SK-N-SH (cell line): Measurements from ENCODE around the gene IGHMBP2. TPM values are rescaled to one million over a fixed set of nuclear protein-coding genes. Genes with fewer than 3 reads are reported as not detected.

Experiments used
- CTCF ChIA-PET: fragments of 300-600, 350-600 bp; formaldehyde crosslinking; extraction: SDS; loops from one replicate; lab custom pipeline; 2021; lab: Yijun Ruan, JAX
- POLR2A ChIA-PET: fragments of 350-600 bp; sonication (Branson Sonifier 250); formaldehyde crosslinking; extraction: SDS; loops from one replicate; lab custom pipeline; 2020; ENCODE audit warnings: antibody characterized with exemption, inconsistent platforms; lab: Yijun Ruan, JAX
- DNase-seq: peaks from one replicate; pipeline ENCODE4 v3.0.0; 2012
- H2AFZ ChIP-seq: fragments of 200-600 bp; sonication (generic); 2 replicates; pipeline ENCODE4 v1.8.1; 2016; ENCODE audit warnings: antibody characterized with exemption, mild to moderate bottlenecking, low read depth
- H3F3A ChIP-seq: fragments of 200-600 bp; sonication (generic); replicated peaks from 2 replicates; pipeline ENCODE3; 2016; ENCODE audit warnings: antibody characterized with exemption, mild to moderate bottlenecking; ENCODE audit not compliant: insufficient read depth
- H3K27ac ChIP-seq, 2 experiments: fragments of 200-500 bp in 1 of 2; fragments of 200-600 bp in 1 of 2; sonication (Bioruptor generic) in 1 of 2; sonication (generic), shearing (Covaris generic) in 1 of 2; 2 replicates each; pipeline versions ENCODE4 v1.5.1 to v1.6.1; 2014 to 2016; ENCODE audit warnings: low read depth in 2 of 2, inconsistent platforms in 1 of 2, low read length in 1 of 2, mild to moderate bottlenecking in 1 of 2, mixed read lengths in 1 of 2
- H3K27me3 ChIP-seq: fragments of 200-600 bp; sonication (generic), shearing (Covaris generic); 2 replicates; pipeline ENCODE4 v1.6.1; 2016; ENCODE audit warnings: mixed run types; ENCODE audit not compliant: insufficient read depth
- H3K36me3 ChIP-seq, 2 experiments: fragments of 200-500 bp in 1 of 2; fragments of 200-600 bp in 1 of 2; sonication (Bioruptor generic) in 1 of 2; sonication (generic) in 1 of 2; replicated peaks in 1 of 2; 2 replicates each; pipeline versions ENCODE3 to v1.5.1; 2014 to 2016; ENCODE audit warnings: low read length in 1 of 2, mild to moderate bottlenecking in 1 of 2; ENCODE audit not compliant: insufficient read depth in 2 of 2, control insufficient read depth in 1 of 2
- H3K4me1 ChIP-seq, 2 experiments: fragments of 200-500 bp in 1 of 2; fragments of 200-600 bp in 1 of 2; sonication (Bioruptor generic) in 1 of 2; sonication (generic), shearing (Covaris generic) in 1 of 2; 2 replicates each; pipeline versions ENCODE4 v1.5.1 to v1.6.1; 2014 to 2016; ENCODE audit warnings: low read depth in 1 of 2, low read length in 1 of 2, mixed run types in 1 of 2; ENCODE audit not compliant: insufficient read depth in 2 of 2, control insufficient read depth in 1 of 2
- H3K4me2 ChIP-seq: fragments of 200-600 bp; sonication (generic), shearing (Covaris generic); 2 replicates; pipeline ENCODE4 v1.6.1; 2017; ENCODE audit warnings: mixed run types
- H3K4me3 ChIP-seq, 2 experiments: fragments of 200-500 bp in 1 of 2; fragments of 200-600 bp in 1 of 2; sonication (Bioruptor generic) in 1 of 2; sonication (generic), shearing (Covaris generic) in 1 of 2; 2 replicates each; pipeline versions ENCODE4 v1.5.1 to v1.8.1; 2014 to 2016; ENCODE audit warnings: low read depth in 2 of 2, inconsistent platforms in 1 of 2, low read length in 1 of 2, mild to moderate bottlenecking in 1 of 2, mixed read lengths in 1 of 2, moderate library complexity in 1 of 2
- H3K79me2 ChIP-seq: fragments of 200-600 bp; sonication (generic); 2 replicates; pipeline ENCODE4 v1.8.1; 2017; ENCODE audit warnings: mild to moderate bottlenecking; ENCODE audit not compliant: insufficient read depth
- H3K9ac ChIP-seq: fragments of 200-600 bp; sonication (generic); 2 replicates; pipeline ENCODE4 v1.6.1; 2017; ENCODE audit warnings: mixed run types
- H3K9me2 ChIP-seq: fragments of 200-600 bp; sonication (generic); 2 replicates; pipeline ENCODE4 v1.6.1; 2017; ENCODE audit warnings: mixed run types
- H3K9me3 ChIP-seq: fragments of 200-600 bp; sonication (generic); 2 replicates; pipeline ENCODE4 v1.6.1; 2017; ENCODE audit warnings: mixed run types, mild to moderate bottlenecking, moderate library complexity
- H4K20me1 ChIP-seq: fragments of 200-600 bp; sonication (generic); 2 replicates; pipeline ENCODE4 v1.6.1; 2017; ENCODE audit warnings: mild to moderate bottlenecking, mixed run types; ENCODE audit not compliant: insufficient read depth
- ELF1 ChIP-seq: IDR thresholded peaks from 2 replicates; pipeline ENCODE4 v1.4.0; 2012
- EP300 ChIP-seq, 2 experiments: IDR thresholded peaks; 2 replicates each; pipeline versions ENCODE4 v1.4.0 to v1.6.1; 2012; ENCODE audit warnings: borderline replicate concordance in 1 of 2, low read depth in 1 of 2, low read length in 1 of 2
- EZH2phosphoT487 ChIP-seq: fragments of 200-600 bp; sonication (generic); IDR thresholded peaks from 2 replicates; pipeline ENCODE4 v1.6.1; 2017; ENCODE audit warnings: low read depth, mixed run types, mild to moderate bottlenecking, antibody characterized with exemption, moderate library complexity, borderline replicate concordance
- FOSL2 ChIP-seq: IDR thresholded peaks from 2 replicates; pipeline ENCODE4 v1.4.0; 2012; ENCODE audit warnings: low read depth, mild to moderate bottlenecking, moderate library complexity, borderline replicate concordance
- FOXJ3 ChIP-seq: sonication (generic); formaldehyde crosslinking; IDR thresholded peaks from 2 replicates; pipeline ENCODE4 v1.5.1; 2020; ENCODE audit warnings: mild to moderate bottlenecking, missing genetic modification reagents
- FOXM1 ChIP-seq: IDR thresholded peaks from 2 replicates; pipeline ENCODE4 v1.4.0; 2012; ENCODE audit warnings: low read depth, mild to moderate bottlenecking
- GABPA ChIP-seq: IDR thresholded peaks from 2 replicates; pipeline ENCODE4 v1.4.0; 2012; ENCODE audit warnings: low read depth, mild to moderate bottlenecking
- GATA2 ChIP-seq: sonication (generic); formaldehyde crosslinking; IDR thresholded peaks from 2 replicates; pipeline ENCODE4 v1.5.0; 2020; ENCODE audit warnings: mild to moderate bottlenecking, missing genetic modification reagents
- JUND ChIP-seq: IDR thresholded peaks from 2 replicates; pipeline ENCODE4 v1.4.0; 2012
- MEF2A ChIP-seq: IDR thresholded peaks from 2 replicates; pipeline ENCODE4 v1.4.0; 2012; ENCODE audit warnings: low read depth, borderline replicate concordance
- NFIC ChIP-seq: IDR thresholded peaks from 2 replicates; pipeline ENCODE4 v1.4.0; 2012; ENCODE audit warnings: borderline replicate concordance
- NRF1 ChIP-seq: IDR thresholded peaks from 2 replicates; pipeline ENCODE4 v1.6.1; 2012; ENCODE audit warnings: low read depth, mild to moderate bottlenecking, low read length
- RCOR1 ChIP-seq: fragments of 150-350 bp; IDR thresholded peaks from 2 replicates; pipeline ENCODE4 v1.6.1; 2017; ENCODE audit warnings: antibody characterized with exemption, low read length
- RXRA ChIP-seq: IDR thresholded peaks from 2 replicates; pipeline ENCODE4 v1.4.0; 2012; ENCODE audit warnings: low read depth, mild to moderate bottlenecking, borderline replicate concordance
- TAF1 ChIP-seq: IDR thresholded peaks from 2 replicates; pipeline ENCODE4 v1.6.1; 2012; ENCODE audit warnings: low read depth, mild to moderate bottlenecking, low read length, moderate library complexity, borderline replicate concordance
- whole genome bisulfite sequencing: methylation state at CpG from one replicate; pipeline ENCODE4 v1.1.6; 2017; ENCODE audit warnings: low lambda C conversion rate; 5-methylcytosine and 5-hydroxymethylcytosine counted together
- polyA plus RNA-seq, 3 experiments: library from polyadenylated mRNA; depleted of rRNA; stranded (reverse); fragments of >200 nt; gene quantifications; 2 replicates each; pipeline ENCODE4 v1.2.3, GENCODE V29; 2012
- TF ChIP-seq, protein P1 (sequence below): IDR thresholded peaks from 2 replicates; pipeline ENCODE4 v1.4.0; 2012; ENCODE audit warnings: low read depth, borderline replicate concordance
- TF ChIP-seq, protein P2 (sequence below): IDR thresholded peaks from 2 replicates; pipeline ENCODE4; 2012
- TF ChIP-seq, protein P3 (sequence below): fragments of 150-350 bp; IDR thresholded peaks from 2 replicates; pipeline ENCODE4 v1.6.1; 2017; ENCODE audit warnings: antibody characterized with exemption, low read length, low read depth, borderline replicate concordance
- TF ChIP-seq, protein P4 (sequence below): fragments of 200-600 bp; sonication (generic); IDR thresholded peaks from 2 replicates; pipeline ENCODE4 v1.6.1; 2017; ENCODE audit warnings: antibody characterized with exemption, mild to moderate bottlenecking, moderate library complexity

Gene IGHMBP2
- polyA plus RNA-seq, 1 of the 3 experiments (the other 2 are of a cell fraction) = 9.0 TPM

DNA sequence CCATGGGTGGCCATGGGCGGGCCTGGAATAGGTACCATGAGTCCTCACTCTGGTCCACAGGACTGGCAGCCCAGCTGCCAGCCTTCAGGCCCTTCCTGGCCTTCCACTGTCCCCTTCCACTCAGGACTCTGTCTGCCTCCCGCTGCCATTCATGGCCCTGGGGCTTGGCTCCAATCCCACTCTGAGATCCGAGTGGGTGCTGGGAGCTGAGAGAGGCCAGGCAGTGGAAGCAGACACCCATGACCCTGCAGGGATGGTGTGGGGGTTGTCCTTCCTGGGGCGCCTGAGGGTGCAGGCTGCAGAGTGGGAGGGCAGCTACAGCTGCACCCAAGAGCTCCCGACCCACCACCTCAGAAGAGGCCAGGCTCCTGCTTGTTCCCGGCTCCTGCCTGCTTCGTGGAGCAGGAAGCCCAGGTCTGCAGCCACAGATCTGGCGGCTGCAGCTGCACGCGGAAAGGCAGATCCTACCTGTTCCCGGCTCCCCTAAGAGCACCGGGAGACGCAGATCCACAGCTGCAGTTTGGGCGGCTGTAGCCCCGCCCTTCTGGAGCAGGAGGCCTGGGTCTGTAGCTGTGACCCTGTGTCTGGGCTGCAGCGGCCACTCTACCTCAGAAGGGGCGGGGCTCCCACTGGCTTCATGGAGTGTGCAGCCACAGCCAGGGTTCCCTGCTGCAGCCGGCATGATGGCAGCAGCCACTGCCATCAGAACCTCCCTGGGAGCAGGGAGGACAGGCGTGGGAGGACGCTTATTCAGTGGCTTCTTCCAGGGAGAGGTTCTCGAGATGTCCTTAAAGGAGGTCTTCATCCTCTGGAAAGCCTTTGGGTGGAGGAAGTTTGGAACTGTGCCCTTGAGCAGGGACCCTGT is 27.5 kb downstream of the IGHMBP2 start:
- Histone ChIP-seq H2AFZ (no peak overlapping the region), H3K4me3 (no peak overlapping the region), H3K79me2 (no peaks in the 10 kb centered on the region), H3K9me2 (no peaks in the 10 kb centered on the region), H3K4me1 (no peaks in the 10 kb centered on the region; a peak in 1 of 4 replicates), H3K9ac (no peak overlapping the region), H3K9me3 (no peaks in the 10 kb centered on the region), H4K20me1 (no peaks in the 10 kb centered on the region), H3K27me3 (no peaks in the 10 kb centered on the region), H3K36me3 (peaks cover 21 to 65% of the 10 kb centered on the region in 2 experiments), H3K4me2 (no peak overlapping the region), H3K27ac (no peak overlapping the region), H3F3A (no peaks in the 10 kb centered on the region)
- 97% methylated on average over 6 of the region's 21 CpGs for WGBS
- DNase-seq = no peak
- ChIA-PET CTCF (no interaction called here), POLR2A (no interaction called here)
- TF ChIP-seq ELF1 = no peak
- TF ChIP-seq RXRA = no peak
- TF ChIP-seq MEF2A = no peak
- TF ChIP-seq, protein P1, sequence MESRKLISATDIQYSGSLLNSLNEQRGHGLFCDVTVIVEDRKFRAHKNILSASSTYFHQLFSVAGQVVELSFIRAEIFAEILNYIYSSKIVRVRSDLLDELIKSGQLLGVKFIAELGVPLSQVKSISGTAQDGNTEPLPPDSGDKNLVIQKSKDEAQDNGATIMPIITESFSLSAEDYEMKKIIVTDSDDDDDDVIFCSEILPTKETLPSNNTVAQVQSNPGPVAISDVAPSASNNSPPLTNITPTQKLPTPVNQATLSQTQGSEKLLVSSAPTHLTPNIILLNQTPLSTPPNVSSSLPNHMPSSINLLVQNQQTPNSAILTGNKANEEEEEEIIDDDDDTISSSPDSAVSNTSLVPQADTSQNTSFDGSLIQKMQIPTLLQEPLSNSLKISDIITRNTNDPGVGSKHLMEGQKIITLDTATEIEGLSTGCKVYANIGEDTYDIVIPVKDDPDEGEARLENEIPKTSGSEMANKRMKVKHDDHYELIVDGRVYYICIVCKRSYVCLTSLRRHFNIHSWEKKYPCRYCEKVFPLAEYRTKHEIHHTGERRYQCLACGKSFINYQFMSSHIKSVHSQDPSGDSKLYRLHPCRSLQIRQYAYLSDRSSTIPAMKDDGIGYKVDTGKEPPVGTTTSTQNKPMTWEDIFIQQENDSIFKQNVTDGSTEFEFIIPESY = no peak
- no peak for TF ChIP-seq NFIC
- TF ChIP-seq, protein P2, sequence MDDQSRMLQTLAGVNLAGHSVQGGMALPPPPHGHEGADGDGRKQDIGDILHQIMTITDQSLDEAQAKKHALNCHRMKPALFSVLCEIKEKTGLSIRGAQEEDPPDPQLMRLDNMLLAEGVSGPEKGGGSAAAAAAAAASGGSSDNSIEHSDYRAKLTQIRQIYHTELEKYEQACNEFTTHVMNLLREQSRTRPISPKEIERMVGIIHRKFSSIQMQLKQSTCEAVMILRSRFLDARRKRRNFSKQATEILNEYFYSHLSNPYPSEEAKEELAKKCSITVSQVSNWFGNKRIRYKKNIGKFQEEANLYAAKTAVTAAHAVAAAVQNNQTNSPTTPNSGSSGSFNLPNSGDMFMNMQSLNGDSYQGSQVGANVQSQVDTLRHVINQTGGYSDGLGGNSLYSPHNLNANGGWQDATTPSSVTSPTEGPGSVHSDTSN = no peak
- no peak for TF ChIP-seq JUND
- TF ChIP-seq, protein P3, sequence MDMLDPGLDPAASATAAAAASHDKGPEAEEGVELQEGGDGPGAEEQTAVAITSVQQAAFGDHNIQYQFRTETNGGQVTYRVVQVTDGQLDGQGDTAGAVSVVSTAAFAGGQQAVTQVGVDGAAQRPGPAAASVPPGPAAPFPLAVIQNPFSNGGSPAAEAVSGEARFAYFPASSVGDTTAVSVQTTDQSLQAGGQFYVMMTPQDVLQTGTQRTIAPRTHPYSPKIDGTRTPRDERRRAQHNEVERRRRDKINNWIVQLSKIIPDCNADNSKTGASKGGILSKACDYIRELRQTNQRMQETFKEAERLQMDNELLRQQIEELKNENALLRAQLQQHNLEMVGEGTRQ = no peak
- no peak for TF ChIP-seq GABPA
- no peak for TF ChIP-seq GATA2 (CRISPR knock-in tag)
- TF ChIP-seq, protein P4, sequence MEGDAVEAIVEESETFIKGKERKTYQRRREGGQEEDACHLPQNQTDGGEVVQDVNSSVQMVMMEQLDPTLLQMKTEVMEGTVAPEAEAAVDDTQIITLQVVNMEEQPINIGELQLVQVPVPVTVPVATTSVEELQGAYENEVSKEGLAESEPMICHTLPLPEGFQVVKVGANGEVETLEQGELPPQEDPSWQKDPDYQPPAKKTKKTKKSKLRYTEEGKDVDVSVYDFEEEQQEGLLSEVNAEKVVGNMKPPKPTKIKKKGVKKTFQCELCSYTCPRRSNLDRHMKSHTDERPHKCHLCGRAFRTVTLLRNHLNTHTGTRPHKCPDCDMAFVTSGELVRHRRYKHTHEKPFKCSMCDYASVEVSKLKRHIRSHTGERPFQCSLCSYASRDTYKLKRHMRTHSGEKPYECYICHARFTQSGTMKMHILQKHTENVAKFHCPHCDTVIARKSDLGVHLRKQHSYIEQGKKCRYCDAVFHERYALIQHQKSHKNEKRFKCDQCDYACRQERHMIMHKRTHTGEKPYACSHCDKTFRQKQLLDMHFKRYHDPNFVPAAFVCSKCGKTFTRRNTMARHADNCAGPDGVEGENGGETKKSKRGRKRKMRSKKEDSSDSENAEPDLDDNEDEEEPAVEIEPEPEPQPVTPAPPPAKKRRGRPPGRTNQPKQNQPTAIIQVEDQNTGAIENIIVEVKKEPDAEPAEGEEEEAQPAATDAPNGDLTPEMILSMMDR = no peak
- no peak for TF ChIP-seq EZH2phosphoT487
- no peak for TF ChIP-seq FOSL2
- no peak for TF ChIP-seq FOXJ3
- no peak for TF ChIP-seq FOXM1
- TF ChIP-seq TAF1 = no peak
- TF ChIP-seq EP300 (IDR thresholded peaks at IDR 0.05; ENCODE audit: borderline replicate concordance in 1 of 2, low read depth in 1 of 2, low read length in 1 of 2) = no peak
- TF ChIP-seq NRF1 = no peak
- TF ChIP-seq RCOR1 = no peak
